K562 (cell line): Measurements from ENCODE around the gene SLC35G6. TPM values are rescaled to one million over a fixed set of nuclear protein-coding genes. Genes with fewer than 3 reads are reported as not detected.

ENCODE experiments used
- BHLHE40 ChIP-seq: IDR thresholded peaks from 2 replicates; pipeline ENCODE4 v1.6.1; 2011; ENCODE audit warnings: low read length, improper control_type of control experiment
- BMI1 ChIP-seq: fragments of 150-350 bp; IDR thresholded peaks from 2 replicates; pipeline ENCODE4 v1.6.1; 2014; ENCODE audit warnings: low read length
- CREB3L1 ChIP-seq: fragments of 450-650 bp; IDR thresholded peaks from 2 replicates; pipeline ENCODE4 v1.6.1; 2014; ENCODE audit warnings: low read depth, mild to moderate bottlenecking, moderate library complexity, borderline replicate concordance
- CTCFL ChIP-seq: IDR thresholded peaks from 2 replicates; pipeline ENCODE4 v1.6.1; 2011; ENCODE audit warnings: borderline replicate concordance, low read depth, mild to moderate bottlenecking, moderate library complexity, low read length; ENCODE audit not compliant: insufficient read depth, poor library complexity, severe bottlenecking
- ESRRA ChIP-seq: fragments of 450-650 bp; IDR thresholded peaks from 2 replicates; pipeline ENCODE4 v1.6.1; 2014; ENCODE audit warnings: low read depth, mild to moderate bottlenecking, moderate library complexity, borderline replicate concordance
- KAT2B ChIP-seq: IDR thresholded peaks from one replicate; pipeline ENCODE4 v1.6.1; 2012; ENCODE audit warnings: low read depth, mild to moderate bottlenecking, control low read depth, inconsistent platforms, low read length, moderate library complexity
- MAX ChIP-seq: sonication (generic); formaldehyde crosslinking; IDR thresholded peaks from 2 replicates; pipeline ENCODE4 v1.9.0; 2022; ENCODE audit warnings: mild to moderate bottlenecking, missing genetic modification reagents
- MIER1 ChIP-seq: fragments of 450-650 bp; IDR thresholded peaks from 2 replicates; pipeline ENCODE4 v1.6.1; 2016; ENCODE audit warnings: antibody characterized with exemption, mild to moderate bottlenecking, low read depth
- MTA1 ChIP-seq: fragments of 450-650 bp; IDR thresholded peaks from 2 replicates; pipeline ENCODE4 v1.6.1; 2017; ENCODE audit warnings: borderline replicate concordance
- NFE2L1 ChIP-seq: fragments of 450-650 bp; IDR thresholded peaks from 2 replicates; pipeline ENCODE4 v1.6.1; 2016; ENCODE audit warnings: missing genetic modification characterization, low read depth, mild to moderate bottlenecking, missing compliant biosample characterization, moderate library complexity, borderline replicate concordance
- SIX5 ChIP-seq, 2 experiments: IDR thresholded peaks; 2 replicates each; pipeline ENCODE4 v1.6.1; 2011; ENCODE audit warnings: low read length in 2 of 2, borderline replicate concordance in 1 of 2, low read depth in 1 of 2, mild to moderate bottlenecking in 1 of 2, moderate library complexity in 1 of 2; ENCODE audit not compliant: insufficient read depth in 1 of 2
- SRSF7 ChIP-seq: fragments of 200-400 bp; formaldehyde crosslinking; optimal IDR thresholded peaks from 2 replicates; pipeline ENCODE3; 2017; ENCODE audit warnings: mild to moderate bottlenecking, low read depth, low read length
- THRA ChIP-seq: fragments of 450-650 bp; IDR thresholded peaks from 2 replicates; pipeline ENCODE4 v1.6.1; 2017; ENCODE audit warnings: mild to moderate bottlenecking, moderate library complexity
- ZNF12 ChIP-seq: sonication (generic); formaldehyde crosslinking; IDR thresholded peaks from 2 replicates; pipeline ENCODE4 v1.4.0; 2020; ENCODE audit warnings: mild to moderate bottlenecking, missing genetic modification reagents
- ZNF133 ChIP-seq: fragments of 250-450 bp; sonication (Bioruptor Pico); IDR thresholded peaks from 2 replicates; pipeline ENCODE4 v1.4.0; 2020; ENCODE audit warnings: mild to moderate bottlenecking
- ZNF311 ChIP-seq: fragments of 250-450 bp; sonication (Bioruptor Pico); IDR thresholded peaks from 2 replicates; pipeline ENCODE4 v1.4.0; 2020; ENCODE audit warnings: mild to moderate bottlenecking, moderate library complexity
- ZNF592 ChIP-seq: fragments of 450-650 bp; IDR thresholded peaks from 2 replicates; pipeline ENCODE4 v1.6.1; 2017; ENCODE audit warnings: antibody characterized with exemption, mild to moderate bottlenecking
- ZNF644 ChIP-seq: fragments of 200-800 bp; sonication (Bioruptor generic); IDR thresholded peaks from 2 replicates; pipeline ENCODE4 v1.6.1; 2016; ENCODE audit warnings: low read depth, missing genetic modification characterization, missing compliant biosample characterization
- ZNF780A ChIP-seq: fragments of 250-450 bp; sonication (Bioruptor Pico); IDR thresholded peaks from 2 replicates; pipeline ENCODE4 v1.5.0; 2021; ENCODE audit warnings: mild to moderate bottlenecking
- polyA plus RNA-seq, 8 experiments: library from polyadenylated mRNA; depleted of rRNA in 4 of 8; stranded (reverse) in 5 of 8; unstranded in 3 of 8; fragments of >200 nt; fragmentation: Nextera tagmentation in 2 of 8; fragmentation: Illumina TruSeq in 1 of 8; extraction: Ambion mirVana in 2 of 8; extraction: Trizol in 1 of 8; gene quantifications; 2 replicates each; pipeline versions ENCODE4 v1.2.1 to v1.2.3, GENCODE V29; 2011 to 2014; ENCODE audit warnings: inconsistent platforms in 1 of 8, missing spikeins in 1 of 8
- total RNA-seq, 7 experiments: library from RNA; depleted of rRNA in 6 of 7; stranded (reverse); fragments of >200 nt in 6 of 7; fragmentation: Illumina TruSeq in 2 of 7; extraction: Trizol in 2 of 7; gene quantifications; 2 replicates each; pipeline versions ENCODE4 v1.2.1 to v1.2.3, GENCODE V29; 2011 to 2021; ENCODE audit warnings: low replicate concordance in 1 of 7

SLC35G6 gene
- total and polyA plus RNA-seq, 9 of the 15 experiments (the other 6 are each of a cell fraction or from before 2014, with no cell fraction given): not detected

GRCh38 chr17:7475764-7476422 lies 5.4 kb upstream of the SLC35G6 start (continued):
- TF ChIP-seq ZNF592 (peak; percentile 45; the same call in 1 of the 2 replicates), ZNF311 (CRISPR knock-in tag) (no peak), CREB3L1 (no peak), BHLHE40 (peak; percentile 97), ZNF644 (tag) (no peak), SRSF7 (no peak), ZNF12 (no peak), THRA (no peak), ESRRA (no peak), MIER1 (no peak), BMI1 (no peak), ZNF133 (CRISPR knock-in tag) (no peak), SIX5 (IDR thresholded peaks at IDR 0.05; ENCODE audit: borderline replicate concordance in 1 of 2, insufficient read depth in 1 of 2, low read depth in 1 of 2, low read length in 2 of 2) (no peak), MAX (peak; percentile 66), NFE2L1 (no peak), CTCFL (no peak), MTA1 (0 out of 2 replicates have a peak, but pooled peaks have one; percentile 32), KAT2B (no peak), ZNF780A (no peak)
